A549 (cell line): ENCODE measurements around the gene LRATD1. TPM values are rescaled to one million over a fixed set of nuclear protein-coding genes. Genes with fewer than 3 reads are reported as not detected.

ENCODE experiments used
- ATAC-seq, 2 experiments: fragments of 200-7000 bp in 1 of 2; fragments of >200 bp in 1 of 2; cut with Nextera tagmentation in 1 of 2; cut with Tn5 transposase in 1 of 2; 3 replicates each; pipeline versions ENCODE4 v1.8.0 to v1.9.1; 2018 to 2020; ENCODE audit warnings: mild to moderate bottlenecking in 1 of 2, moderate library complexity in 1 of 2
- CTCF ChIA-PET: fragments of 300-600 bp; sonication (Branson Sonifier 250); formaldehyde crosslinking; extraction: SDS; loops from one replicate; lab custom pipeline; 2021; ENCODE audit warnings: antibody characterized with exemption, inconsistent platforms; lab: Yijun Ruan, JAX
- POLR2A ChIA-PET: fragments of 350-600 bp; formaldehyde crosslinking; extraction: SDS; loops from one replicate; lab custom pipeline; 2021; ENCODE audit warnings: antibody characterized with exemption, inconsistent platforms; lab: Yijun Ruan, JAX
- DNase-seq, 2 experiments: peaks; one replicate each; pipeline versions ENCODE4 v3.0.0 to v3.0.0-alpha.2; 2011 to 2016; ENCODE audit warnings: low read depth in 1 of 2, low spot score in 1 of 2
- FAIRE-seq: peaks from 2 replicates; lab custom pipeline; 2011; peaks lifted over from hg19 to GRCh38; lab: Jason Lieb, UNC
- H3K27ac ChIP-seq, 2 experiments: fragments of >200 bp; sonication (Bioruptor Twin); formaldehyde crosslinking; 3 replicates each; pipeline ENCODE4 v1.5.1; 2016 to 2017
- H3K4me1 ChIP-seq: fragments of >200 bp; sonication (Bioruptor Twin); formaldehyde crosslinking; 3 replicates; pipeline ENCODE4 v1.6.1; 2016
- H3K4me2 ChIP-seq: fragments of >200 bp; sonication (Bioruptor Twin); formaldehyde crosslinking; 3 replicates; pipeline ENCODE4 v1.6.1; 2016
- H3K4me3 ChIP-seq: fragments of >200 bp; sonication (Bioruptor Twin); formaldehyde crosslinking; 3 replicates; pipeline ENCODE4 v1.5.1; 2016
- H3K9me3 ChIP-seq: fragments of >200 bp; sonication (Bioruptor Twin); formaldehyde crosslinking; 3 replicates; pipeline ENCODE4 v1.6.1; 2016
- BHLHE40 ChIP-seq: IDR thresholded peaks from 2 replicates; pipeline ENCODE4 v1.6.1; 2012; ENCODE audit warnings: low read depth, low read length, inconsistent platforms
- CHD2 ChIP-seq: fragments of 150-350 bp; IDR thresholded peaks from 2 replicates; pipeline ENCODE4 v1.6.1; 2014; ENCODE audit warnings: low read length; ENCODE audit not compliant: partially characterized antibody
- E2F6 ChIP-seq: IDR thresholded peaks from 2 replicates; pipeline ENCODE4 v1.6.1; 2012; ENCODE audit warnings: low read depth, borderline replicate concordance
- EHF ChIP-seq: fragments of 250-450 bp; sonication (Bioruptor Pico); IDR thresholded peaks from 2 replicates; pipeline ENCODE4 v1.5.0; 2020; ENCODE audit warnings: mild to moderate bottlenecking
- ELK1 ChIP-seq: fragments of 150-350 bp; IDR thresholded peaks from 2 replicates; pipeline ENCODE4 v1.6.1; 2014; ENCODE audit warnings: low read depth, mild to moderate bottlenecking, low read length
- ESRRA ChIP-seq: fragments of 150-350 bp; IDR thresholded peaks from 2 replicates; pipeline ENCODE4 v1.6.1; 2014; ENCODE audit warnings: mild to moderate bottlenecking, low read length, borderline replicate concordance
- FOSB ChIP-seq: fragments of 250-450 bp; sonication (Bioruptor Pico); IDR thresholded peaks from 2 replicates; pipeline ENCODE4 v1.5.0; 2020; ENCODE audit warnings: mild to moderate bottlenecking, moderate library complexity
- FOSL2 ChIP-seq, 2 experiments: fragments of 450-650 bp in 1 of 2; fragments of >200 bp in 1 of 2; sonication (Bioruptor Twin) in 1 of 2; formaldehyde crosslinking; IDR thresholded peaks; 2 replicates each; pipeline versions ENCODE4 v1.5.0 to v1.6.1; 2016 to 2020; ENCODE audit warnings: mild to moderate bottlenecking in 1 of 2, moderate library complexity in 1 of 2
- GATA3 ChIP-seq: IDR thresholded peaks from 2 replicates; pipeline ENCODE4 v1.6.1; 2012; ENCODE audit warnings: borderline replicate concordance
- HDAC2 ChIP-seq: fragments of 200-600 bp; sonication (generic); IDR thresholded peaks from 2 replicates; pipeline ENCODE4 v1.6.1; 2016
- HOXA7 ChIP-seq: fragments of 250-450 bp; sonication (Bioruptor Pico); IDR thresholded peaks from 2 replicates; pipeline ENCODE4 v1.5.0; 2020; ENCODE audit warnings: mild to moderate bottlenecking, moderate library complexity
- HOXB13 ChIP-seq: fragments of 250-450 bp; sonication (Bioruptor Pico); IDR thresholded peaks from 2 replicates; pipeline ENCODE4 v1.5.0; 2020; ENCODE audit warnings: low read depth, mild to moderate bottlenecking, moderate library complexity
- JUNB ChIP-seq: fragments of >200 bp; sonication (Bioruptor Twin); formaldehyde crosslinking; IDR thresholded peaks from 2 replicates; pipeline ENCODE4 v1.6.1; 2016
- KDM1A ChIP-seq: fragments of 200-600 bp; sonication (generic); IDR thresholded peaks from 2 replicates; pipeline ENCODE4 v1.6.1; 2016; ENCODE audit warnings: low read depth, mild to moderate bottlenecking
- KDM5A ChIP-seq: fragments of 200-600 bp; sonication (generic); IDR thresholded peaks from 2 replicates; pipeline ENCODE4 v1.6.1; 2016; ENCODE audit warnings: antibody characterized with exemption, mild to moderate bottlenecking
- MAX ChIP-seq: IDR thresholded peaks from 2 replicates; pipeline ENCODE4 v1.6.1; 2012
- MAZ ChIP-seq: fragments of 150-350 bp; IDR thresholded peaks from 2 replicates; pipeline ENCODE4 v1.6.1; 2014; ENCODE audit warnings: antibody characterized with exemption, low read depth, low read length, borderline replicate concordance
- NFE2L2 ChIP-seq: fragments of 150-350 bp; conservative IDR thresholded peaks from 2 replicates; pipeline ENCODE4 v1.6.1; 2014; ENCODE audit warnings: low read length
- NR3C1 ChIP-seq: fragments of >200 bp; sonication (Bioruptor Twin); formaldehyde crosslinking; IDR thresholded peaks from 3 replicates; pipeline ENCODE4 v1.6.1; 2017
- PHF8 ChIP-seq: fragments of 200-600 bp; sonication (generic); IDR thresholded peaks from 2 replicates; pipeline ENCODE4 v1.6.1; 2016; ENCODE audit warnings: low read depth, mild to moderate bottlenecking, antibody characterized with exemption, moderate library complexity, borderline replicate concordance
- RAD21 ChIP-seq, 2 experiments: fragments of >200 bp in 1 of 2; sonication (Bioruptor Twin) in 1 of 2; formaldehyde crosslinking in 1 of 2; IDR thresholded peaks in 1 of 2; conservative IDR thresholded peaks in 1 of 2; 2 replicates in 1 of 2; 3 replicates in 1 of 2; pipeline ENCODE4 v1.6.1; 2012 to 2018; ENCODE audit warnings: inconsistent platforms in 1 of 2
- RCOR1 ChIP-seq: fragments of 150-350 bp; IDR thresholded peaks from 2 replicates; pipeline ENCODE4 v1.6.1; 2014; ENCODE audit warnings: antibody characterized with exemption, low read length, low read depth
- RFX5 ChIP-seq: fragments of 450-650 bp; IDR thresholded peaks from 2 replicates; pipeline ENCODE4 v1.7.1; 2014; ENCODE audit warnings: antibody characterized with exemption, mild to moderate bottlenecking, moderate library complexity
- RNF2 ChIP-seq: fragments of 200-600 bp; sonication (generic); IDR thresholded peaks from 2 replicates; pipeline ENCODE4 v1.6.1; 2016; ENCODE audit warnings: low read depth, mild to moderate bottlenecking, antibody characterized with exemption, moderate library complexity, borderline replicate concordance
- SMC3 ChIP-seq: fragments of >200 bp; sonication (Bioruptor Twin); formaldehyde crosslinking; IDR thresholded peaks from 3 replicates; pipeline ENCODE4 v1.6.1; 2018; ENCODE audit warnings: inconsistent platforms
- TFCP2L1 ChIP-seq: fragments of 250-450 bp; sonication (Bioruptor Pico); IDR thresholded peaks from 2 replicates; pipeline ENCODE4 v1.5.0; 2021; ENCODE audit warnings: mild to moderate bottlenecking
- TP53 ChIP-seq: fragments of 250-450 bp; sonication (Bioruptor Pico); IDR thresholded peaks from 2 replicates; pipeline ENCODE4 v1.5.0; 2021; ENCODE audit warnings: mild to moderate bottlenecking, moderate library complexity
- ZFP36 ChIP-seq: fragments of 450-650 bp; IDR thresholded peaks from 2 replicates; pipeline ENCODE4 v1.6.1; 2014; ENCODE audit warnings: borderline replicate concordance; ENCODE audit not compliant: partially characterized antibody
- WGBS: methylation state at CpG from one replicate; pipeline ENCODE4 v1.1.6; 2017; ENCODE audit errors: missing lambda C conversion rate; 5-methylcytosine and 5-hydroxymethylcytosine counted together
- polyA plus RNA-seq, 4 experiments: library from polyadenylated mRNA; depleted of rRNA in 3 of 4; stranded (reverse); fragments of >200 nt; fragmentation: RNase III in 1 of 4; extraction: RNeasy Plus Mini Kit Qiagen cat#74134 plus additional on column Dnase treatment in 1 of 4; gene quantifications; 2 replicates in 3 of 4; 3 replicates in 1 of 4; pipeline ENCODE4 v1.2.3, GENCODE V29; 2011 to 2017
- TF ChIP-seq, protein P1 (sequence below): fragments of >200 bp; sonication (Bioruptor Twin); formaldehyde crosslinking; IDR thresholded peaks from 2 replicates; pipeline ENCODE4 v1.6.1; 2016
- TF ChIP-seq, protein P2 (sequence below): IDR thresholded peaks from 2 replicates; pipeline ENCODE4 v1.6.1; 2012
- TF ChIP-seq, protein P3 (sequence below): fragments of >200 bp; sonication (Bioruptor Twin); formaldehyde crosslinking; IDR thresholded peaks from 3 replicates; pipeline ENCODE4 v1.5.1; 2016

The LRATD1 gene
- polyA plus RNA-seq, 2 of the 4 experiments (the other 2 are of a cell fraction), result 0.05 TPM; not detected in 1

- H3K9me3 ChIP-seq, result no peaks in the 10 kb centered on the region; the same call in 2 of the 3 replicates
- H3K27ac ChIP-seq, result no peak overlapping the region
- 8% methylated on average over 50 of the region's 81 CpGs for WGBS
- H3K4me2 ChIP-seq, result peak overlapping the region; percentile 93
- H3K4me1 ChIP-seq, result peaks cover 16% of the 10 kb centered on the region
- ATAC-seq (peak; percentile 86 to 94), FAIRE-seq (no peak), DNase-seq (peak; percentile 79 to 82)
- POLR2A ChIA-PET, result no interaction called here
- peak overlapping the region; percentile 41 for H3K4me3 ChIP-seq
- CTCF ChIA-PET, result interaction anchor here (0.9 to 2.9 kb wide), 5 partner anchors 10 to 956 kb away, joined by 3 to 21 read pairs (median 4); no protein-coding TSS in a partner anchor
- TF ChIP-seq KDM1A (no peak), JUNB (no peak), CHD2 (no peak), SMC3 (peak; percentile 55), KDM5A (no peak), NFE2L2 (no peak), NR3C1 (no peak), FOSL2 (IDR thresholded peaks at IDR 0.05) (no peak), FOSL2 (CRISPR knock-in tag; IDR thresholded peaks at IDR 0.05) (no peak), HOXB13 (CRISPR knock-in tag) (no peak), RNF2 (no peak), TP53 (CRISPR knock-in tag) (no peak), RAD21 (conservative IDR thresholded peaks at IDR 0.05 in 1 of 2, IDR thresholded peaks at IDR 0.05 in 1 of 2) (peak; percentile 46 to 47), RFX5 (no peak), RCOR1 (no peak), ZFP36 (no peak), BHLHE40 (no peak), PHF8 (no peak), EHF (CRISPR knock-in tag) (no peak), ELK1 (no peak), HOXA7 (CRISPR knock-in tag) (no peak), MAZ (no peak), TFCP2L1 (CRISPR knock-in tag) (no peak), MAX (peak; percentile 80), ESRRA (no peak), GATA3 (no peak), HDAC2 (no peak), FOSB (CRISPR knock-in tag) (no peak), E2F6 (peak; percentile 54; the same call in 1 of the 2 replicates)
- TF ChIP-seq, protein P1, sequence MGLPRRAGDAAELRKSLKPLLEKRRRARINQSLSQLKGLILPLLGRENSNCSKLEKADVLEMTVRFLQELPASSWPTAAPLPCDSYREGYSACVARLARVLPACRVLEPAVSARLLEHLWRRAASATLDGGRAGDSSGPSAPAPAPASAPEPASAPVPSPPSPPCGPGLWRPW, result no peak
- TF ChIP-seq, protein P2, sequence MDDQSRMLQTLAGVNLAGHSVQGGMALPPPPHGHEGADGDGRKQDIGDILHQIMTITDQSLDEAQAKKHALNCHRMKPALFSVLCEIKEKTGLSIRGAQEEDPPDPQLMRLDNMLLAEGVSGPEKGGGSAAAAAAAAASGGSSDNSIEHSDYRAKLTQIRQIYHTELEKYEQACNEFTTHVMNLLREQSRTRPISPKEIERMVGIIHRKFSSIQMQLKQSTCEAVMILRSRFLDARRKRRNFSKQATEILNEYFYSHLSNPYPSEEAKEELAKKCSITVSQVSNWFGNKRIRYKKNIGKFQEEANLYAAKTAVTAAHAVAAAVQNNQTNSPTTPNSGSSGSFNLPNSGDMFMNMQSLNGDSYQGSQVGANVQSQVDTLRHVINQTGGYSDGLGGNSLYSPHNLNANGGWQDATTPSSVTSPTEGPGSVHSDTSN, result no peak
- TF ChIP-seq, protein P3, sequence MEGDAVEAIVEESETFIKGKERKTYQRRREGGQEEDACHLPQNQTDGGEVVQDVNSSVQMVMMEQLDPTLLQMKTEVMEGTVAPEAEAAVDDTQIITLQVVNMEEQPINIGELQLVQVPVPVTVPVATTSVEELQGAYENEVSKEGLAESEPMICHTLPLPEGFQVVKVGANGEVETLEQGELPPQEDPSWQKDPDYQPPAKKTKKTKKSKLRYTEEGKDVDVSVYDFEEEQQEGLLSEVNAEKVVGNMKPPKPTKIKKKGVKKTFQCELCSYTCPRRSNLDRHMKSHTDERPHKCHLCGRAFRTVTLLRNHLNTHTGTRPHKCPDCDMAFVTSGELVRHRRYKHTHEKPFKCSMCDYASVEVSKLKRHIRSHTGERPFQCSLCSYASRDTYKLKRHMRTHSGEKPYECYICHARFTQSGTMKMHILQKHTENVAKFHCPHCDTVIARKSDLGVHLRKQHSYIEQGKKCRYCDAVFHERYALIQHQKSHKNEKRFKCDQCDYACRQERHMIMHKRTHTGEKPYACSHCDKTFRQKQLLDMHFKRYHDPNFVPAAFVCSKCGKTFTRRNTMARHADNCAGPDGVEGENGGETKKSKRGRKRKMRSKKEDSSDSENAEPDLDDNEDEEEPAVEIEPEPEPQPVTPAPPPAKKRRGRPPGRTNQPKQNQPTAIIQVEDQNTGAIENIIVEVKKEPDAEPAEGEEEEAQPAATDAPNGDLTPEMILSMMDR, result peak; percentile 63
Measured at GRCh38 chr2:14634489-14635390, 2.2 kb downstream of the LRATD1 start.
